Osteocyte (in vitro differentiated cells): ENCODE data around the gene MTCL3.

Experiments used
- DNase-seq: peaks from one replicate; pipeline ENCODE4 v3.0.0; 2021; ENCODE audit warnings: mixed read lengths; ENCODE audit not compliant: unreplicated experiment; ENCODE audit errors: extremely low spot score
- H3K27ac Mint-ChIP-seq: one replicate; pipeline ENCODE4 v1.8.0; 2021; ENCODE audit warnings: mild to moderate bottlenecking, mixed read lengths; ENCODE audit not compliant: unreplicated experiment
- H3K27me3 Mint-ChIP-seq: one replicate; pipeline ENCODE4 v1.8.0; 2021; ENCODE audit warnings: mixed read lengths; ENCODE audit not compliant: unreplicated experiment
- H3K36me3 Mint-ChIP-seq: one replicate; pipeline ENCODE4 v1.8.0; 2021; ENCODE audit warnings: mixed read lengths; ENCODE audit not compliant: unreplicated experiment
- H3K4me1 Mint-ChIP-seq: one replicate; pipeline ENCODE4 v1.8.0; 2021; ENCODE audit warnings: mixed read lengths; ENCODE audit not compliant: unreplicated experiment
- H3K4me3 Mint-ChIP-seq: one replicate; pipeline ENCODE4 v1.8.0; 2021; ENCODE audit warnings: mild to moderate bottlenecking, moderate library complexity, mixed read lengths; ENCODE audit not compliant: unreplicated experiment
- H3K9me3 Mint-ChIP-seq: one replicate; pipeline ENCODE4 v1.8.0; 2021; ENCODE audit warnings: mixed read lengths; ENCODE audit not compliant: unreplicated experiment
- CTCF ChIP-seq: fragments of 200-600 bp; sonication (generic); IDR thresholded peaks from 2 replicates; pipeline ENCODE4 v1.5.0; 2021; ENCODE audit warnings: antibody characterized with exemption, mild to moderate bottlenecking, moderate library complexity

Gene MTCL3

GRCh38 chr6:127494240-127494767 lies 24.8 kb downstream of the MTCL3 start:
- TF ChIP-seq CTCF: no peak
- H3K27ac Mint-ChIP-seq: no peak overlapping the region
- no peaks in the 10 kb centered on the region for H3K9me3 Mint-ChIP-seq
- H3K4me3 Mint-ChIP-seq: no peak overlapping the region
- no peaks in the 10 kb centered on the region for H3K36me3 Mint-ChIP-seq
- DNase-seq: no peak
- peaks cover 4% of the 10 kb centered on the region for H3K27me3 Mint-ChIP-seq
- H3K4me1 Mint-ChIP-seq: no peaks in the 10 kb centered on the region

- Mint-ChIP-seq H3K36me3 (no peaks in the 10 kb centered on the region), H3K27ac (no peak overlapping the region), H3K27me3 (no peaks in the 10 kb centered on the region), H3K4me3 (no peak overlapping the region), H3K4me1 (peaks cover 8% of the 10 kb centered on the region), H3K9me3 (no peaks in the 10 kb centered on the region)
- no peak for DNase-seq
- no peak for TF ChIP-seq CTCF
Measured at GRCh38 chr6:127489248-127489647, 29.9 kb downstream of the MTCL3 start.

GRCh38 chr6:127486934-127487333 lies 32.2 kb downstream of the MTCL3 start:
- H3K36me3 Mint-ChIP-seq: no peaks in the 10 kb centered on the region
- H3K27ac Mint-ChIP-seq: no peak overlapping the region
- TF ChIP-seq CTCF: no peak
- H3K4me1 Mint-ChIP-seq: peaks cover 17% of the 10 kb centered on the region
- no peak overlapping the region for H3K4me3 Mint-ChIP-seq
- H3K27me3 Mint-ChIP-seq: no peaks in the 10 kb centered on the region
- no peaks in the 10 kb centered on the region for H3K9me3 Mint-ChIP-seq
- DNase-seq: no peak

- peak overlapping the region; percentile 9 for H3K27ac Mint-ChIP-seq
Measured at GRCh38 chr6:127484212-127484863, 34.8 kb downstream of the MTCL3 start.

More at GRCh38 chr6:127484212-127484863, 34.8 kb downstream of the MTCL3 start:
- H3K9me3 Mint-ChIP-seq: no peaks in the 10 kb centered on the region
- H3K4me1 Mint-ChIP-seq: peaks cover 17% of the 10 kb centered on the region
- H3K4me3 Mint-ChIP-seq: peak overlapping the region; percentile 52
- no peaks in the 10 kb centered on the region for H3K36me3 Mint-ChIP-seq
- DNase-seq: no peak
- no peak for TF ChIP-seq CTCF
- no peaks in the 10 kb centered on the region for H3K27me3 Mint-ChIP-seq
